Body of pancreas (tissue), 4 donors: ENCODE data around the gene TMEM229B.

ENCODE experiments used
- POLR2A ChIP-seq, 3 donors: fragments of 450-650 bp; IDR thresholded peaks; one replicate each; pipeline ENCODE4 v1.6.1; 2016; ENCODE audit warnings: antibody characterized with exemption in 3 of 3, mild to moderate bottlenecking in 2 of 3
- TF ChIP-seq, protein P1 (sequence below), 7 experiments: fragments of 450-650 bp in 4 of 7; fragments of 200-600 bp in 3 of 7; sonication (generic) in 3 of 7; IDR thresholded peaks; one replicate each; pipeline ENCODE4 v1.5.1; 2016 to 2019; ENCODE audit warnings: antibody characterized with exemption in 7 of 7

DNA sequence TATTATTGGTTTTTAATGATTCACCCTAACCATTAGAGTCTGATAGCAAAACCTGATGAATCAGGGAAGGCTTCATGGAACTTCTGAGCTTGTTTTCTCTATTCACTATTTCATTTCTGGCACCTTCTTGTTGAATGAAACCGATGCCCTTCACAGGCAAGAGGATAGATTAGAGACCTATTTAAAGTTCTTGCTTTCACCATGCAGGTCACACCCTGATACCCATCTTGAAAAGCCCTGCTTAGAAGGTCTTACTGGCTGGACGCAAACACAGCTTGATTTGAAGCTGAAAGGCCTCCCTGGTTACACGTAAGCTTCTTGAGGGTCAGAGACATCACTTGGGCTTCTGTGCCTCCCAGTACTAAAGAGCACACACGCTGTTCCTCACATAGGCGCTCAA lies 29.2 kb downstream of the TMEM229B start:
- TF ChIP-seq, protein P1, sequence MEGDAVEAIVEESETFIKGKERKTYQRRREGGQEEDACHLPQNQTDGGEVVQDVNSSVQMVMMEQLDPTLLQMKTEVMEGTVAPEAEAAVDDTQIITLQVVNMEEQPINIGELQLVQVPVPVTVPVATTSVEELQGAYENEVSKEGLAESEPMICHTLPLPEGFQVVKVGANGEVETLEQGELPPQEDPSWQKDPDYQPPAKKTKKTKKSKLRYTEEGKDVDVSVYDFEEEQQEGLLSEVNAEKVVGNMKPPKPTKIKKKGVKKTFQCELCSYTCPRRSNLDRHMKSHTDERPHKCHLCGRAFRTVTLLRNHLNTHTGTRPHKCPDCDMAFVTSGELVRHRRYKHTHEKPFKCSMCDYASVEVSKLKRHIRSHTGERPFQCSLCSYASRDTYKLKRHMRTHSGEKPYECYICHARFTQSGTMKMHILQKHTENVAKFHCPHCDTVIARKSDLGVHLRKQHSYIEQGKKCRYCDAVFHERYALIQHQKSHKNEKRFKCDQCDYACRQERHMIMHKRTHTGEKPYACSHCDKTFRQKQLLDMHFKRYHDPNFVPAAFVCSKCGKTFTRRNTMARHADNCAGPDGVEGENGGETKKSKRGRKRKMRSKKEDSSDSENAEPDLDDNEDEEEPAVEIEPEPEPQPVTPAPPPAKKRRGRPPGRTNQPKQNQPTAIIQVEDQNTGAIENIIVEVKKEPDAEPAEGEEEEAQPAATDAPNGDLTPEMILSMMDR (IDR thresholded peaks at IDR 0.05) = no peak
- no peak for TF ChIP-seq POLR2A (IDR thresholded peaks at IDR 0.05)
